Liver (tissue), 3 donors: ENCODE data around the gene TMEM204.

Experiments
- RAD21 ChIP-seq, 2 donors: IDR thresholded peaks; 2 replicates each; pipeline ENCODE4 v1.6.1; 2016; ENCODE audit warnings: antibody characterized with exemption in 2 of 2, mild to moderate bottlenecking in 2 of 2
- TAF1 ChIP-seq: conservative IDR thresholded peaks from 2 replicates; pipeline ENCODE4 v1.6.1; 2016; ENCODE audit warnings: antibody characterized with exemption, mild to moderate bottlenecking
- TF ChIP-seq, protein P1 (sequence below): fragments of 150-350 bp; IDR thresholded peaks from 2 replicates; pipeline ENCODE4 v1.5.1; 2017; ENCODE audit warnings: improper control_type of control experiment, low read depth, low read length; ENCODE audit not compliant: missing input control
- donor health status: healthy.
- donor health status: healthy.

DNA sequence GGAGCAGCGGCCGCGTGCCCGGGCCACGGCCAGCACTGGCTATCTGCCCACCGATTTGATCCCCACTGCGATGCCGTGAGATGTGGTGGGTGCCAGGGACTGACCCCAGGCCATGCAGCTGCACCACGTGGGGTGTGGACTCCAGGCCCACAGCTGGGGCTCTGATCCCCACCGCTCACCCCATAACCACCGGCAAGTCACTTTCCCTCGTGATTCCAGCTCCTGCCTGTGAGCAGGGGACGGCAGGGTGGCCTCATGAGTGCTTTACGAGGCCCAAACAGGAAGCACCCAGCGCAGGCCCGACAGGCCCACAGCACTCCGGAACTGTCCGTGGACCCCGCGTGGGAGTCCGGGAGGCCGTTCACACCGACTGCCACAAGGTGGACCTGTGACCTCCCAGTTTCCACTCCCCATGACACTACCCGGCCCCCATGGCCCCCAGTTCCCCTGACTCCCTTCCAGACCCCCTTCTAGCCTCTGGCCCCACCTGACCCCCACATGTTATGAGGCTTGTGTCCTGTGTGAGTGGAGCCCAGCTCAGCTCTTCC lies 45.3 kb upstream of the TMEM204 start:
- TF ChIP-seq RAD21 (IDR thresholded peaks at IDR 0.05): no peak
- TF ChIP-seq, protein P1, sequence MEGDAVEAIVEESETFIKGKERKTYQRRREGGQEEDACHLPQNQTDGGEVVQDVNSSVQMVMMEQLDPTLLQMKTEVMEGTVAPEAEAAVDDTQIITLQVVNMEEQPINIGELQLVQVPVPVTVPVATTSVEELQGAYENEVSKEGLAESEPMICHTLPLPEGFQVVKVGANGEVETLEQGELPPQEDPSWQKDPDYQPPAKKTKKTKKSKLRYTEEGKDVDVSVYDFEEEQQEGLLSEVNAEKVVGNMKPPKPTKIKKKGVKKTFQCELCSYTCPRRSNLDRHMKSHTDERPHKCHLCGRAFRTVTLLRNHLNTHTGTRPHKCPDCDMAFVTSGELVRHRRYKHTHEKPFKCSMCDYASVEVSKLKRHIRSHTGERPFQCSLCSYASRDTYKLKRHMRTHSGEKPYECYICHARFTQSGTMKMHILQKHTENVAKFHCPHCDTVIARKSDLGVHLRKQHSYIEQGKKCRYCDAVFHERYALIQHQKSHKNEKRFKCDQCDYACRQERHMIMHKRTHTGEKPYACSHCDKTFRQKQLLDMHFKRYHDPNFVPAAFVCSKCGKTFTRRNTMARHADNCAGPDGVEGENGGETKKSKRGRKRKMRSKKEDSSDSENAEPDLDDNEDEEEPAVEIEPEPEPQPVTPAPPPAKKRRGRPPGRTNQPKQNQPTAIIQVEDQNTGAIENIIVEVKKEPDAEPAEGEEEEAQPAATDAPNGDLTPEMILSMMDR: no peak
- no peak for TF ChIP-seq TAF1
